Transverse colon (tissue), 4 donors: Measurements from ENCODE around the gene ARVCF. TPM values are rescaled to one million over a fixed set of nuclear protein-coding genes. Genes with fewer than 3 reads are reported as not detected.
A peak's percentile ranks its signal among the peaks of the same experiment; 100 is the strongest.

Experiments used
- DNase-seq: peaks from one replicate; pipeline ENCODE4 v3.0.0-alpha.2; 2019
- H3K27ac ChIP-seq, 4 donors: fragments of 200-600 bp; sonication (generic); 2 replicates each; pipeline ENCODE4 v1.5.1; 2016 to 2018; ENCODE audit warnings: inconsistent platforms in 4 of 4
- H3K27me3 ChIP-seq: fragments of 200-600 bp; sonication (generic); 2 replicates; pipeline ENCODE4 v1.5.1; 2017; ENCODE audit warnings: inconsistent platforms
- H3K36me3 ChIP-seq, 4 donors: fragments of 200-600 bp; sonication (generic); 2 replicates each; pipeline ENCODE4 v1.5.1; 2017 to 2019; ENCODE audit warnings: inconsistent platforms in 4 of 4
- H3K4me1 ChIP-seq, 4 donors: fragments of 200-600 bp; sonication (generic); 2 replicates each; pipeline ENCODE4 v1.5.1; 2017 to 2020; ENCODE audit warnings: inconsistent platforms in 4 of 4
- H3K4me3 ChIP-seq, 4 donors: fragments of 200-600 bp; sonication (generic); 1 replicate in 1 of 4; 2 replicates in 3 of 4; pipeline versions ENCODE4 v1.5.1 to v1.6.1; 2017 to 2019; ENCODE audit warnings: inconsistent platforms in 4 of 4
- H3K9me3 ChIP-seq, 2 donors: fragments of 200-600 bp; sonication (generic); 2 replicates each; pipeline ENCODE4 v1.5.1; 2017 to 2019; ENCODE audit warnings: inconsistent platforms in 2 of 2
- CTCF ChIP-seq, 5 experiments: fragments of 200-600 bp in 3 of 5; fragments of 450-650 bp in 2 of 5; sonication (generic) in 3 of 5; IDR thresholded peaks; 1 replicate in 2 of 5; 2 replicates in 3 of 5; pipeline ENCODE4 v1.5.1; 2016 to 2017; ENCODE audit warnings: antibody characterized with exemption in 5 of 5, inconsistent platforms in 3 of 5, mild to moderate bottlenecking in 2 of 5, moderate library complexity in 1 of 5
- EP300 ChIP-seq: sonication (generic); formaldehyde crosslinking; IDR thresholded peaks from one replicate; pipeline ENCODE4 v1.6.1; 2017; ENCODE audit warnings: antibody characterized with exemption, low read depth
- POLR2A ChIP-seq: fragments of 450-650 bp; IDR thresholded peaks from one replicate; pipeline ENCODE4 v1.6.1; 2016; ENCODE audit warnings: antibody characterized with exemption, mild to moderate bottlenecking, moderate library complexity
- POLR2AphosphoS5 ChIP-seq, 3 donors: sonication (generic); formaldehyde crosslinking; IDR thresholded peaks; one replicate each; pipeline ENCODE4 v1.6.1; 2016; ENCODE audit warnings: antibody characterized with exemption in 3 of 3
- WGBS, 2 donors: methylation state at CpG; one replicate each; pipeline ENCODE4 v1.1.5; 2018; ENCODE audit warnings: low coverage in 1 of 2; 5-methylcytosine and 5-hydroxymethylcytosine counted together
- in situ Hi-C, 4 donors: fragments of 200-750 bp; cut with MboI; loops; one replicate each; pipeline versions ENCODE4 v1.15.0 to v1.15.1; 2017; ENCODE audit warnings: low sequenced_read_pairs in 3 of 4, low pct_ligation_motif_present in 1 of 4, low pct_unique_long_range_greater_than_20kb in 1 of 4
- intact Hi-C: fragments of 100-400 bp; cut with DNase I; formaldehyde crosslinking; loops from one replicate; pipeline ENCODE4 v1.15.1; 2023; ENCODE audit warnings: low total_unique reads
- total RNA-seq, 4 donors: library from RNA; depleted of rRNA; stranded (reverse); fragments of >200 nt; gene quantifications; one replicate each; pipeline ENCODE4 v1.1.0, GENCODE V29; 2016

ARVCF gene
- total RNA-seq, 4 donors from 2014 or later = 15.3 to 81.6 (median 19.3) TPM

GRCh38 chr22:20034143-20034542, 17.5 kb upstream of the ARVCF start:
- TF ChIP-seq CTCF (IDR thresholded peaks at IDR 0.05) (no peak), POLR2AphosphoS5 (IDR thresholded peaks at IDR 0.05) (no peak), EP300 (no peak), POLR2A (no peak)
- Histone ChIP-seq H3K36me3 (peaks cover 0 to 6% (median 0%) of the 10 kb centered on the region in 4 donors), H3K27me3 (no peaks in the 10 kb centered on the region), H3K4me3 (no peak overlapping the region), H3K4me1 (peaks cover 0 to 16% (median 1%) of the 10 kb centered on the region in 4 donors), H3K27ac (no peak overlapping the region), H3K9me3 (no peaks in the 10 kb centered on the region)
- 80 to 83% methylated on average over 4 to 5 of the region's 5 CpGs for WGBS, 2 donors
- in situ Hi-C loops = no loop called here
- intact Hi-C loops = loop anchor here (5.0 kb wide), 1 partner anchor 38 kb away; no protein-coding TSS in a partner anchor
- DNase-seq = no peak

DNA sequence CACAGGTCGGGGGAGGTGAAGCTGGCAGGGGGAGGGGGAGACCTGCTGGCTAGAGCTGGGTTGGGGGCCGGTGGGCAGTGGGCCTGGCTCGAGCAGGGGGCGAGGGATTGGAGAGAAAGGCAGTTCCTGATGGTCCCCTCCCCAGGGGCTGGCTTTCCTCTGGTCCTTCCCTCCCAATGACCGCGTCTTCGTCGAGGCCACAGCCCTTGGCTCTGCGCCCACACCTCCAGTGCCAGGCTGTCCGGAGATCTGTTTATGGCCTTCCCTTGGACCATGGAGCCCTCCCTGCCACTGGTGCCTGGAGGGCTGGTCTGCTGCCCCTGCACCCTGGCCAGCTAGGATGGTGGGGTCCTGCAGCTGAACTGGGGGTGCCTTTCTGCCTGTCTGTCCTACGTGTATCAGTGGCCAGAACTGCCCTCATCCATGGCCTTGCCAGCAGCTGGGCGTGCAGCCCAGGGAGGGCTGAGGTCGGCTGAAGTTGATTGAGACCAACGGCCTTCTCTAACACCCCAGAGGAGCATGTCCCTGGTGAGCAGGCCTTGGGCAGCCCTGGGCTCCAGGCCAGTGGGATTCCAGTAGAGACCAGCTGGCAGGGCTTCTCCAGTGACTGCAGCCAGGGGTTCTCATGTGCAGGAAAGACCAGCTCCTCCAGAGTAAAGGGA, 16.6 kb upstream of the ARVCF start:
- Histone ChIP-seq H3K4me3 (no peak overlapping the region), H3K4me1 (peaks cover 0 to 16% (median 1%) of the 10 kb centered on the region in 4 donors), H3K36me3 (peaks cover 0 to 4% (median 0%) of the 10 kb centered on the region in 4 donors), H3K27me3 (no peaks in the 10 kb centered on the region), H3K27ac (no peak overlapping the region), H3K9me3 (no peaks in the 10 kb centered on the region)
- DNase-seq = no peak
- TF ChIP-seq EP300 (no peak), POLR2A (no peak), POLR2AphosphoS5 (IDR thresholded peaks at IDR 0.05) (no peak)
- 79% methylated on average over 13 of the region's 14 CpGs; no CpG with 5 or more reads in 1 of the 2 donors for WGBS, 2 donors
- intact Hi-C loops = loop anchor here (5.0 kb wide), 1 partner anchor 39 kb away; no protein-coding TSS in a partner anchor
- in situ Hi-C loops = no loop called here

DNA sequence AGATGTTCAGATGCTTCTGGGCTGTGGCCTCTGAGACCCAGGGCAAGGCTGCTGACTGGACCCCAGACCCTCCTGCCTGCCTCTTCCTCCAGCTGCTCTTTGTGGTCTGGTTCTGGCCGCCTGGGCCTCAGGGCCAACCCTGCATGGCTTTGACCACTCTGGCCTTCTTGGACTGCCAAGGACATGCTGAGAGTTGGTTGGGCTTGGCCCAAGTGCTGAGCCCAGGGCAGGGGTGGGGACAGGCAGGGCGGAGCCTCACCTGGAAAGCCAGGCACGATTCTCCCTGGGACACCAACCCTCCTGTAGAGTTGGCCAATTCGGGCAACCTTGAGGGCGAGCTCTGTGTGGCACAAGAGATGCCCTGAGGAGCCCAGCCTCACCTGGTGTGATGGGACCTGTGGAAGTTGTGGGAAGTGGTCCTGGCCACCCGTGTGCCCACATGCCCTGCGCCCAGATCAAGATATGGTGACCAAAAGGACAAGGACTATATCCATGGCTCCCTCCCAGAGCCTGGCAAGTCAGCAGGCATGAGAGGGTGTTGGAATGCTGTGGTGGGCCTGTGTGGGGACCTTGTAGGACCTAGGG, 15.9 kb upstream of the ARVCF start:
- Histone ChIP-seq H3K4me3 (no peak overlapping the region), H3K27me3 (no peaks in the 10 kb centered on the region), H3K9me3 (no peaks in the 10 kb centered on the region), H3K27ac (no peak overlapping the region), H3K4me1 (peaks cover 0 to 16% (median 1%) of the 10 kb centered on the region in 4 donors), H3K36me3 (no peaks in the 10 kb centered on the region)
- DNase-seq = no peak
- intact Hi-C loops (loop anchor here (5.0 kb wide), 1 partner anchor 40 kb away; no protein-coding TSS in a partner anchor), in situ Hi-C loops (no loop called here)
- TF ChIP-seq CTCF (IDR thresholded peaks at IDR 0.05) = no peak
- no peak for TF ChIP-seq EP300
- TF ChIP-seq POLR2AphosphoS5 (IDR thresholded peaks at IDR 0.05) = no peak
- no peak for TF ChIP-seq POLR2A
- 90% methylated on average over 4 of the region's 7 CpGs; no CpG with 5 or more reads in 1 of the 2 donors for WGBS, 2 donors

- no peaks in the 10 kb centered on the region for H3K9me3 ChIP-seq
- no peaks in the 10 kb centered on the region for H3K36me3 ChIP-seq
- no peaks in the 10 kb centered on the region for H3K27me3 ChIP-seq
- H3K4me3 ChIP-seq = no peak overlapping the region
- in situ Hi-C loops (no loop called here), intact Hi-C loops (loop anchor here (5.0 kb wide), 1 partner anchor 40 kb away; no protein-coding TSS in a partner anchor)
- WGBS, 2 donors = 58% methylated on average over 15 of the region's 16 CpGs; no CpG with 5 or more reads in 1 of the 2 donors
- peaks cover 0 to 16% (median 1%) of the 10 kb centered on the region in 4 donors for H3K4me1 ChIP-seq
- DNase-seq = peak; percentile 61
- H3K27ac ChIP-seq = no peak overlapping the region
- TF ChIP-seq POLR2AphosphoS5 (IDR thresholded peaks at IDR 0.05) = no peak
Measured at GRCh38 chr22:20031732-20032406, 15.2 kb upstream of the ARVCF start.
